ENCODE measurements around the gene FAM120AOS. TPM values are rescaled to one million over a fixed set of nuclear protein-coding genes. Genes with fewer than 3 reads are reported as not detected.

Gene FAM120AOS
- total RNA-seq = 24.8 and 24.9 TPM in 2 replicates

DNA sequence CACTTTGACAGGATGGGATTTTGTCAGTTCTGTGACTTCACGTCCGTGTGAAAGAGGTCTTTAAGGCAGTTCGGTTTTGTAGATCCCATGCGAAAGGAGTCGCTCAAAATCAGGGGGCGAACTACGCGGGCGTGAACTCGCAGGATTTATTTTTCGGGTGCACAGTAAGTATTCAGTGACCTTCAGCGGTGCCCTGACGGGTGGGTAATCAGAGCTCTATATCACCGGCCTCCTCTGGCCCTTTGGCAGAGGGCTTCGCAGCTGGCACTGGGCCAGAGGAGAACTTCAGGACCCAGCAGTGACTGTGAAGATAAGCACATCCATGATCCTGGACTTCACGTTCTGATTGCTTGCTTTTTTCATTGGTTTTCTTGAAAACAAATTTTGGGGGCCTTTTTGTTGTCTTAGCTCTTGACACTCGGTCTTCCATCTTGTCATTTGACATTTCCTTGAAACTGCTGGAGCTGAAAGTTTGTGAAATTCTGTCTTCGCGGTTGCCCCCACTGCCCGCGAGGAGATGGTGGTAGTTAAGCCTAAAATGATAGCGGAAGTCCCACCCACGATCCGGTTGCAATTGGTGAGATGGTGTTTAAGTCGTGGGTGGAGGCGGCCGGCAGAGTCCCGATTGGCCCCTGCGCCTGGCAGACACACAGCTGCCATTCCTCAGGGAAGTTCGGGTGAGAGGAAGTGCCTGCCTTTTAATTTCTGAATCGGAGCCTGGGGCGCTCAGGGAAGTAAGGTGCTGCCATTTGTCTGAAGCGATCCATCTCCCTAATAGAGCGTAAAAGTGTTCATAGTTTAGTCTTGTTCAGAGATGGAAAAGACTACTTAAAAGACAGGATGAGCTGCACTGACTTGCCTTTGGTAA lies at the start of gene FAM120AOS:
TSS of gene FAM120AOS (minus strand) at position 535 of the 868 bp plus-strand sequence. CDS start 872 bp downstream, outside the sequence.
- peak; percentile 77 to 96 for DNase-seq (ENCODE audit: low read depth in 2 of 2)

DNA sequence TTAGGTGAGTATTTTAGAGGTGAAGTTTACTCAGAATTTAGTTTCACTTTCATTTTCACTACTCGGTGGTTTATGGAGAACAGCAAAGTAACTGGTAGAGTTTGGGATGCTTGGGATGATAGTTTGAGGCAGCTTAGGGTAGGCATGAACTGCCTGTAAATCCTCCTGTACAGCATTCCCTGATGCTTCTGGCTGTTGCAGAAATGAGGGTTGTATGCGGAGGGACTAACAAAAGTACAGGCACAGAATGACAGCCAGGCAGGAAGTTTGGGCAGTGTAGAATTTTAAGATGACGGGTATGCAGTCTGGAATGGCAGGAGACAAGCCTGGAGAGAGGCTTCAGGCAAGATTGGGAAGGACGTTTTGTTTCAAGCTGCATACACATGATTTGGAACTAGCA lies 48.0 kb upstream of the FAM120AOS start:
- DNase-seq (ENCODE audit: low read depth in 2 of 2) = peak in 1 of 2 donors; percentile 24

DNA sequence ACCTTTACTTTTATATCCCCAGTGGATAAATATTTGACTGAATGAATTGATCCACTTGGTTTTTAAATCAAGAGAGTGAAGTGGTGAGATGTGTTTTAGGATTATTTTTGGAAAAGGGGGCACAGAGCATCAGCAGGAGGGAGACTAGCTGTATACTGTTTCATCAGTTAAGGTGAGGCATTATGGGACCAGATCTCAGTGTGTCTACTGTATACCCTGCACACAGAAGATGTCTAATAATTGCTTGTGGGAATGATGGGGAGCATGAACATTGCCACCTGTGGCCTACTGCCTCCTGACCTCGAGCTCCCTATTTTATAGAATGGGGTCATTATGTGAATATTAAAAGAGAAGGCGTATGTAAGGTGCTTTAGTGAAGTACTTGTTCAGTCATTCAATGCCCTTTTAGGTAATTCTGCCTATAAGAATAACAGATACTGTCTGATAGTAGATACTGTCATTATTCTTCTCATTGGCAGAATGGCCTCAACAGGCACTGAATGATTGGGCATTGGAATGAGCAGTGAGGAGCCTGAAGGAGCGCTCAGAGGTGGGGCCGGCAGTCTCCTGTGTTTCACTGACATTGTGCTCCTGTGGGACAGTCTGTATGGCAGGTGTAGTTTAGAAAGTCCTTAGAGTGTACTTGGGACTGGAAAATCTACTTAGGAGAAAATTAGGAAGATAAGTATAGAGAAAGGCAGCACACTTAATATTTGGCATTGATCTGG lies 47.4 kb upstream of the FAM120AOS start:
- DNase-seq (ENCODE audit: low read depth in 2 of 2) = peak in 1 of 2 donors; percentile 15

DNA sequence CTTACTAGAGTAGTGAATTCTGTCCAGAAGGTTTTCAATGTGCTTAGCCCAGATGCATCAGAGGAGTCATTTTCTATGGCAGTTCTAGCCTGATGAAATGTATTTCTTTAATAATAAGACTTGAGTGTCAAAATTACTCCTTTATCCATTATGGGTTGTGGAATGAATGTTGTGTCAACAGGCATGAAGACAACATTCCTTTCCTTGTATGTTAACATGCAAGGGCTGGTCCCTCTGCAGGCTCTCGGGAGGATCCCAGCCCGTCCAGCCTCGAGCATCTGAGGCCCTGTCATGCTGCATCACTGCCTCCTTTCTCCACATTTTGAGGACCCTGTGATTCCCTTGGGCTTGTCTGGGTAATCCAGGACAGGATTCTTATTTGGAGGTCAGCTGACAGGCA lies 42.9 kb upstream of the FAM120AOS start:
- DNase-seq (ENCODE audit: low read depth in 2 of 2) = no peak

DNA sequence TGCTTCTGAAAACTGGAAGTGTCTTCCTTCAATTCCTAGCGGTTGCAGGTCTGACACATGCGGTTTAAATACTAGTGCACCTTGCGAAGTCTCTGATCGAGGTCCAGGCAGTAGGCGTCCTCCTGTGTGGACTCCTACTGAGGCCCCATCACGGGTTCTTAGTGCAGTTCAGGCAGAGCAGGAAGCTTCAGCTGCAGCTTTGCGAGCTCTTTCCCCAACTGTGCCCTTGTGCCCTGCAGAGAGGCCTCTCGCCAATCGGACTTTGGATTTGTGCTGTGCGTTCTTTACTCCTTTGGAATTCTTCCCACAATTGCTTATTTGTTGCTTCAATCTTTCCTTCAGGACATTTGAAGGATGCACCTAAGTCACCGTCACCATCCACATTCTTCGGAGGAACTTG lies 40.6 kb upstream of the FAM120AOS start:
- DNase-seq (ENCODE audit: low read depth in 2 of 2) = no peak

DNA sequence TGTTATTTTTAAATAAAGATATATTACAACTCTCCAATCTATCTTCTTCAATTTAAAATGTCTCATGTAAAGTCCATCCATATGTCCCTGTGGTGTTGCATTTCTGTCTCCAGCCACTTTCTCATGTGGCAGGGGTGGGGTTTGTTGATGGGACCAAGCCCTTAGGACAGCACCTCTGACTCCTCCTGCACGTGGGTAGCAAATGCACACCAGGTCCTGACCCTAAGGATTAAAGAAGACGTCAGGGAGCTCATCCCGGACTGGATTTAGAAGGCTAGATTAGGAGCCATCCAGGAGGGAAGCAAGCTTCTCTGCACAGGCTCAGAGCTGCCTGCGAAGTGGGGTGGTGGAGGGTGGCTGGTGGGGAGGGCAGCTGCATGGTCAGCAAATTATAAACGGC lies 38.9 kb upstream of the FAM120AOS start:
- DNase-seq (ENCODE audit: low read depth in 2 of 2) = no peak

DNA sequence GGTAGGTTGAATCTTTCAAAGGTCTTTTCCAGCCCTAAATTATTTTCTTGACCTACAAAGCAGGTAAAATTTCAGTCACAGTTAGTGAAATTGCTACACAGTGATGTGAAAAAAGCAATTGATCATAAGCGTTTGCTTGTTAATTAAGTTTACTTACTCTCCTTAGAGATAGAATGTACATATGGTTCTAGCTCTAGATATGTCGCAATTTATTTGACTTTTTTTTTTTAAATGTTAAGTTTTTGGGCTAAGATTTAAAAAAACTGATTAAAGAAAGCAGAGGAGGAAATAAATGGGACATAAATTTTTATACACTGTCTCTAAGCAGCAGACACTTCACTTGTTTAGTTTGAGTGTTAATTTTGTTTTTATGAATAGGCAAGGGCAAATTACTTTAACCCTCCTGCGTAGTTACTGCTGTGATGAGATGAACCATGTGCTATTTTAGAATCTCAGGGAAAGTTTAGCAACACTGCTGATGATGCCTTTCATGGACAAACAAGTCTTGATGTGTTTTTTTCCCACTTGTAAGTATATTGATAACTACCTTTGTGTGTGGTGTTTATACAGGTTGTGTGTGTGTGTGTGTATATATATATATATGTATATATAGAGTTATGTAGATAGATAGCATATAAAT lies 38.3 kb upstream of the FAM120AOS start:
- no peak for DNase-seq (ENCODE audit: low read depth in 2 of 2)

DNA sequence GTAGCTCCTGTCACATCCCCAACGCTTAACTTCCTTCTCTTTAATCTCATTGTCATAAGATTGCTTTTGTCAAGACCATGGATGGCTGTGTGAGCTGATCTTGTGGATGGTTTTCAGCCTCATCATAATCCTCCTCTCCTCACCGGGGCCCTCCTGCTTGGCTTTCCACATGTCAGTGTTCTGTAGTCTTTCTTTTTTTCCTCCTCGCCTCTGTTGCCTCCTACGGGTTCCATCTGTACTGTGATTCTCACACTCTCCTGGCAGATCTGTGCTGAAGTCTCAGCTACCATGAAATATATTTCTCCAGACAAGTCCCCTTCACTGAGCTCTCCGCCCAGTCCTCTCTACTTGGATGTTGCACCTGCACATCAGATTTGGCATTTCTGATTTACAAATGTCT lies 34.9 kb upstream of the FAM120AOS start:
- DNase-seq (ENCODE audit: low read depth in 2 of 2) = no peak

DNA sequence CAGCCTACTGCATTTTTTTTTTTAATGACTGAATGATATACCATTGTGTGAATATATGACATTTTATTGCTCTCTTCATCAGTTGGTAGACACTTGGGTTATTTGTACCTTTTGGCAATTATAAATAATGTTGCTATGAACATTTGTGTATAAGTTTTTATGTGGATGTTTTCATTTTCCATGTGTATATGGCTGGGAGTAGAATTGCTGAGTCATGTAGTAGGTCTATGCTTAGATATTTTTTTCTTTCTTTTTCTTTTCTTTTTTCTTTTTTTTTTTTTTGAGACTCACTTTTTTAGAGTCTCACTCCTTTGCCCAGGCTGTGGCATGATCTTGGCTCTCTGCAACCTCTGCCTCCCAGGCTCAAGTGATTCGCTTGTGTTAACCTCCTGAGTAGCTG lies 32.9 kb upstream of the FAM120AOS start:
- DNase-seq (ENCODE audit: low read depth in 2 of 2) = no peak

DNA sequence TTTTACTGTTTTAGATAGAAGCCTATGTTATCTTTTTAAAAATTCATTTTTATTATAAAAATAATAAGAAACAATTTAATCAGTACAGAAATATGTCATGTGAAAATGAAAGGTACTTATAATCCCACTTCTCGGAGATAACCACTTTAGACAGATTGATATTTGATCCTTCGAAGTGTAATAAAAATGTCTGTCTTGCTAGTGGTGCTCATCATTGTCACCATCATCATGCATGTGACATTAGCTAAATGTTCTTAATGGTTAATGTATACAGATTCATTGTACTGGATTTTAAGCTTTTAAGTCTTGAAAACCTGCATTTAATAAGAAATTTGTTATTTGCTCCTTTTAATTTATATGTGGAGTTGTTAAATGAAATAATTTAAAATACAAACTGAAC lies 30.1 kb upstream of the FAM120AOS start:
- no peak for DNase-seq (ENCODE audit: low read depth in 2 of 2)

DNA sequence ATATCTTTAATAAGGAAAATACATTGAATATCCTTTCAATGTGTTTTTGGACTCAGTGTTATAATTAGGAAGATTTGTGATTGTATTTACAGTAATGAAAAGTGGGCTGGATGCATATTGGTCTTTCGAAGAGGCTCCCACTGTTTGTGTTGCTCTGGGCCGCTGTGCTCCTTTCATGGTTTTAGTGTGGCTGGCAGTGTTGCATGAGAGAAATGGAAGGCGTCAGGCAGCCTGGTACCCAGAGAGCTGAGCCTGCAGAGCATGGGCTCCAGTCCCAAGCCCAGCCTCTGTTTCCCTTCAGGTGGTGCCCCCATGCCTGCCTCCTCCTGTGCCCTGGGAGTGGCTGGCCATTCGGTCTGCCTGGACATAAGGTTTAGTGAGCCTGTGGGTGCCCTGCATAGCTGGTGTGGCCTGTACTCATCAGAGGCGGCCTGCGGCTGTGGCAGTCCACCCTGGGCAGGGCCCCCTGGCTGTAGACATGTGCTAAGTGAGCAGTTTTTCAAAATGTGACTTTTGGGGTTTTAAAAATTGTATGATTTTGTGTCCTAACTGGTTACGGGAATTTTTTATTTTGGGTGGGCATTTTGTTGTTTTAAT lies 27.4 kb upstream of the FAM120AOS start:
- DNase-seq (ENCODE audit: low read depth in 2 of 2) = no peak

DNA sequence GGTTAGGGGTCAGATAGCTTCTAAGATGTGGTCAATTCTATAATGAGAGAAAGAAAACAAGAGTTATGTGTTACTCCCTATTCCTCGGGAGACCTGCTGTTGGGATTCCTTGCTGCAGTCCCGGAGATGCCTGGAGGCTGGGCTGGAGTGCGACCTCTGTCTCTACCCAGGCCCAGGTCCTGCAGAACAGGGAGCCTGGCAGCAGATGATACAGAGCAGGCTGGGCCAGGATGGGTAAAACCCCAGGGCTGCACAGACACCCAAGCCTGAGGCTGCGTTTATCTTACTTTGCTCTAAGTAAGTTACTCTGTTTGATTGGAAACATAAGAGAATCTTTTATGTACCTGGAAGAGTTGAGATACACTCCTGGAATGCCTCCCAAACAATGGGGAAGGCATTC lies 26.9 kb upstream of the FAM120AOS start:
- DNase-seq (ENCODE audit: low read depth in 2 of 2) = no peak

DNA sequence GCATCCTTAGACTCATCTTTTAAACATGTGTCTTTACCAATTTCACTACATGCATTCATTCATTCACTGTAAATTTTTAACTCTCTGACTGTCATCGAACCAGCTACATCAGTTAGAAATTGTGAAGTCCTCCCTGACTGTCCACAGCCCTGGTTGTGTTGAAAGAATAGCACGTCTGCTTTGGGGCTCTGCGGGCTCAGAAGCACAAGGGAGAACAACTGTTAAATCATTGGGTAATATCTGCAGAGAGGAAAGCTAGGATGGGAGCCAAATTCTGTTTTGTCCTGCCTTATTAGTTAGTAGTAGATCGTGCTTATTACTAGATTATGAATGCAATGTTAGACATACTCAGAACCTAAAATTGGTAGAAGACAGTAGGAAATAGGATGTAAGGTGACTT lies 26.3 kb upstream of the FAM120AOS start:
- DNase-seq (ENCODE audit: low read depth in 2 of 2) = no peak

DNA sequence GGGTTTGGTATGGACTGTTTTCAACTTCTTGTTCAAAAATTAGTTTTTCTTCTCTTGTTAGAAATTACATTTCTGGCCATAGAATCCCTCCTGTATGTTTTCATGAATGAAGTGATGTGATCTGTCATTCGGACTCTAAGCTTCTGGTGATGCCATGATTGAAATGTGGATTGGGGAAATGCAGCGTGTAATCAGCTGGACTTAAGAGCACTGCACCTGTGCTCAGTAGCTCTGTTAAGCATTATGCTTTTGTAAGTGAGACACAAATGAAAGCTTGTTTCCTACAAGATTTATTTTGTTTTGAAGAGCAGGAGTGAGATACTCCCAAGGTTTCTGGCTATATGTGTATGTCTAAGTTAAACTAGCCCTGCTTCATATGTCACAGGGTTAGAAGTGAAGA lies 24.0 kb upstream of the FAM120AOS start:
- DNase-seq (ENCODE audit: low read depth in 2 of 2) = no peak

DNA sequence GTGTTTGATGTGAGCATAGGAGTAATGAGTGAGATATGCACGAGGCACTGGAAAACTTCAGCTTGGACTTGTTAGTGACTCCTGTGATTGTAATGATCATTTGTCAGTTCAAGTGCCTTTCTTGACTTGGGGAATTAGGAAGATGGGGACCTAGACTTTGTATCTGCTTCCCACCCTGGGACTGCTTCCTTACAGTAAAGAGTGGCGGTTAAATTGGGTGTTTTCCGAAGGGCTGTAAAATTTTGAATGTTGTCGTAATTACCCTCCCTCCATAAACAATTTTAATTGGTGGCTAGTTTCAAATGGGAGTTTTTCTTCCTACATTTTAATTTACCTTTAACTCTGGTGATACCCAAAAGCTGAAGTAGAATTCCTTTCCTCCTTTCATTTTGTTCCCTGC lies 23.5 kb upstream of the FAM120AOS start:
- DNase-seq (ENCODE audit: low read depth in 2 of 2) = no peak

DNA sequence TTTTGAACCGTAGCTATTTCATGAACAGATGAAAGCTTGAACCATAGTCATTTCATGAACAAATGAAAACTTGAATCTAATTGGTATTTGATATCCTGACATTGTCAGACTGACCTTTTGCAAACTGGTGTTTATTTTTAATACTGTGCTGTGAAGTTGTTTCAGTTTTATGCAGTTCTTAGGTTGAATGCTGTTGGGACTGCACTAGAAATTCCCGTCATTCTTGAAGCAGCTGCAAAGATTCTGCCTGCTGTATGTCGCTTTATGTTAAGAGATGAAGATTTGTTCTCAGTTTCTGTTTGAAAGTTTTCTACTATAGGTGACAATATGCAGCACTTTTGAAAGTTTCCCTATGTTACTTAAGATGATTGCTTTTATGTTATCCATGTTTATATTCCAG lies 22.5 kb upstream of the FAM120AOS start:
- no peak for DNase-seq (ENCODE audit: low read depth in 2 of 2)

DNA sequence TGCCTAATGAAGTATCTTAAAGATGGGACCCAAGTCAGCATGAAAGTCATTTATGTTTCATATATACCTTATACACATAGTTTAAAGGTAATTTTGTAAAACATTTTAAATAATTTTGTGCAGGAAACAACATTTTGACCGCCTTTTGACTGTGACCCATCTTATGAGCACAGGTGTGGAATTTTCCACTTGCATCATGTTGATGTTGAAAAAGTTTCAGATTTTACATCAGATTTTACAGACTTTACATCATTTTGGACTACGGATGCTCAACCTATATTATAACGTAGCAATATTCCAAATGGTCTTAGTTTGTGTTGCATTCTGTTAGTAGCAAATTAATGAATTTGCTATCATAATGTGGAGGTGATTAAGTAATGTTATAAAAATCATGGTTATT lies 21.7 kb upstream of the FAM120AOS start:
- DNase-seq (ENCODE audit: low read depth in 2 of 2) = no peak

DNA sequence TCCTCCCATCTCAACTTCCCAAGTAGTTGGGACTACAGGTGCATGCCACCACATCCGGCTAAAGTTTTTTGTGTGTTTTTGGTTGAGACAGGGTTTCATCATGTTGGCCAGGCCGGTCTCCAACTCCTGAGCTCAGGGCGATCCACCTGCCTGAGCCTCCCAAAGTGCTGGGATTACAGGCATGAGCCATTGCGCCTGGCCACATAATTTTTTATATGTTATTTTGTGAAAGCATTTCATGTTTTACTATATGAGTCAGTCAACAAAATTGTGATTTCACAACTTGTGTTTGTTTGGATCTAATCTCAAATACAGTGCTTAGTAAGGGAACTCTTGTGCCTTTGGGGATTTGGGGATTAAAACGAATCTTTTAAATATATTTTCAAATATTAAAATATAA lies 20.0 kb upstream of the FAM120AOS start:
- DNase-seq (ENCODE audit: low read depth in 2 of 2) = no peak

DNA sequence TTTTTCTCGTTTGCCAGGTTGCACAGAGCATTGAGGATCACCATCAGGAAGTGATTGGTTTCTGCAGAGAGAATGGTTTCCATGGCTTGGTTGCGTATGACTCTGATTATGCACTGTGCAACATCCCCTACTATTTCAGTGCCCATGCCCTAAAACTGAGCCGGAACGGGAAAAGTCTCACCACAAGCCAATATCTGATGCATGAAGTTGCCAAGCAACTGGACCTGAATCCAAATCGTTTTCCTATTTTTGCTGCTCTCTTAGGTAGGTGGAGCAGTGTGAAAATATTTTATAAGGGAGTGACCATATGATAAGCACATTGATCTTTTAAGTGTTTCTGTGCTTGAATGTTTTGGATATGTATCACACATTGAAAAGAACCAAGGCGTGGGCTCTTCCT lies 17.7 kb upstream of the FAM120AOS start:
- DNase-seq (ENCODE audit: low read depth in 2 of 2) = no peak

DNA sequence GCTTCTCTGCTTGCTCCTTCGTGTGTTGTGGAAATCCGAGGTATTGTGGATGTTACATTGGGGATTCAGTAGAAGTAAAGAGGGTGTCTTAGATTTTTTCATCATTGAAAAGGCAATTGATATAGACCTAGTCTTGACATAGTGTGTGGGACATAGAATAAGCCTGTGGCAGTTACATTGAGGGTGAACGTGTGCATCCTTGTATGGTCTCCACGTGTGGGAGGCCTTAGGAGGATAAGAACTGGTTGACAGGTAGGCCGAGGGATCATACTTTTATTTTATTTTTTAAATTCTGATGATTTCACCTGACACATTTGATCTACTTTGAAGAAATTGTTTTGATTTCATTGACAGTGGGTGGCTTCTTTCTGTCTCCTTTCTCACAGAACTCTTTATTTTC lies 17.0 kb upstream of the FAM120AOS start:
- no peak for DNase-seq (ENCODE audit: low read depth in 2 of 2)

DNA sequence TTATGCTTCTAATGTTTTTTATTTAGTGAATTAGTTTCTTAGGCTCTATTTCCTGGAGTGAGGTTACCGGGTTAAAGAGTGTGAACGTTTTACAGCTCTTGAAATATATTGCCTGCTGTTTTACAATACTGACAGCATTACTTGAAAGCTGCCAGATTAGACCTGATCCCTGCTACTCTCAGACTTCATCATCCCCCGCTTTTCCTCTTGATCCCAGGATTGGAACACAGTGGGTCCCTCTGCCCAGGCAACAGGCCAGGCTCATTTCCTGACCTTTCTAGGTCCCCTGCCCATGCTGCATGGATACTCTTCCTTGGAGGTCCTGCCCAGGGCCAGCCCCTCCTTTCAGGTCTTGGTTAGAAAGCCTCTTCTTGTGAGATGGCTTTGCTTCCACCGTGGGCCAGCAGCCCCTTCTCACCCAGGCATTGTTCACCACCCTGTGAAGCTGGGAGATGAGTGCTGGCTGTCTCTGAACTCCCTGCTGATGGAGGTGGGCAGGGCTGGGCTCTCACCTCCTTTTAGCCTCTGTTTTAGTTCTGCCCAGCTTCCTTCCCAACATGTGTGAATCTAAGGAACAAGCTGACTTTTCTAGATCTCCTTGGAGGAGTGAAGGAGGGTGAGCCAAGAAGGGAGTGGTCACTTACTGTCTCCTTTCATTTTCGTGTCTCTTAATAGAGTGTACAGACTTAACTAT lies 15.5 kb upstream of the FAM120AOS start:
- no peak for DNase-seq (ENCODE audit: low read depth in 2 of 2)
